ENCODE data around the gene OGFOD1.

OGFOD1 gene

DNA sequence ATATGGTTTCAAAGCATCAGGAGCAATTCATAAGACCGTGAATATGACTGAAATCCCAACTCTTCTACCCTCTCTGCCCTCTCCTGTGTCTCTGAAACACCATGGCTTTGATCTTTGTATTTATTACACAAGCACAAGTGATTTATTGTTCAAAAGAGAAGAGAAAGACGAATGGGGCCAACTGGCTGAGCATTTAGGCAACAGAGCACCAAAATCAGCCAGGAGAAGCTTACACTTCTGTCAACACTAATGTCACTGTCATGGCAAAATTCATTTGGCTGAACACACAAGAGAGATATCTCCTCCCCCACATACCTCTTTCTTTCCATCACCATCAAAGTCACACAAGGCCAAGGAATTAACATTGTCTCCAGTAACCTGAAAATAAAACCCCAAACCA, 59.2 kb downstream of the OGFOD1 start:
- H3K4me3 ChIP-seq (replicated peaks; ENCODE audit: low read depth, low read length) = no peak overlapping the region
- no peak for DNase-seq (ENCODE audit: extremely low read depth, low read depth)
- TF ChIP-seq, protein P1, sequence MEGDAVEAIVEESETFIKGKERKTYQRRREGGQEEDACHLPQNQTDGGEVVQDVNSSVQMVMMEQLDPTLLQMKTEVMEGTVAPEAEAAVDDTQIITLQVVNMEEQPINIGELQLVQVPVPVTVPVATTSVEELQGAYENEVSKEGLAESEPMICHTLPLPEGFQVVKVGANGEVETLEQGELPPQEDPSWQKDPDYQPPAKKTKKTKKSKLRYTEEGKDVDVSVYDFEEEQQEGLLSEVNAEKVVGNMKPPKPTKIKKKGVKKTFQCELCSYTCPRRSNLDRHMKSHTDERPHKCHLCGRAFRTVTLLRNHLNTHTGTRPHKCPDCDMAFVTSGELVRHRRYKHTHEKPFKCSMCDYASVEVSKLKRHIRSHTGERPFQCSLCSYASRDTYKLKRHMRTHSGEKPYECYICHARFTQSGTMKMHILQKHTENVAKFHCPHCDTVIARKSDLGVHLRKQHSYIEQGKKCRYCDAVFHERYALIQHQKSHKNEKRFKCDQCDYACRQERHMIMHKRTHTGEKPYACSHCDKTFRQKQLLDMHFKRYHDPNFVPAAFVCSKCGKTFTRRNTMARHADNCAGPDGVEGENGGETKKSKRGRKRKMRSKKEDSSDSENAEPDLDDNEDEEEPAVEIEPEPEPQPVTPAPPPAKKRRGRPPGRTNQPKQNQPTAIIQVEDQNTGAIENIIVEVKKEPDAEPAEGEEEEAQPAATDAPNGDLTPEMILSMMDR (IDR thresholded peaks at IDR 0.05; ENCODE audit: low read depth, low read length, missing control alignments) = no peak

DNA sequence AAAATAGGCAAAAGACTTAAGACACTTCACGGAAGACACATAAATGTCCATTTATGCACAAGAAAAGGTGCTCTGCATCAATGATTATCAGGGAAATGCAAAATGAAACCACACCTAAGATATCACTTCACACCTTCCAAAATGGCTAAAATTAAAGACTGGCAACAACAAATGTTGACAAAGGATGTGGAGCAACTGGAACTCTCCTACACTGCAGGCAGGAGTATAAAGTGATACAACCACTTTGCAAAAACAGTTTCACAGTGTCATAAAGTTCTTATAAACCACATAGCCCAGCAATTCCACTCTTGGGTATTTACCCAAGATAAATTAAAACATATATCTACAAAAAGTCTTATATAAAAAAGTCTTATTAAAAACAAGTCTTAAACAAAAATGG, 60.7 kb downstream of the OGFOD1 start:
- no peak for DNase-seq (ENCODE audit: extremely low read depth, low read depth)

DNA sequence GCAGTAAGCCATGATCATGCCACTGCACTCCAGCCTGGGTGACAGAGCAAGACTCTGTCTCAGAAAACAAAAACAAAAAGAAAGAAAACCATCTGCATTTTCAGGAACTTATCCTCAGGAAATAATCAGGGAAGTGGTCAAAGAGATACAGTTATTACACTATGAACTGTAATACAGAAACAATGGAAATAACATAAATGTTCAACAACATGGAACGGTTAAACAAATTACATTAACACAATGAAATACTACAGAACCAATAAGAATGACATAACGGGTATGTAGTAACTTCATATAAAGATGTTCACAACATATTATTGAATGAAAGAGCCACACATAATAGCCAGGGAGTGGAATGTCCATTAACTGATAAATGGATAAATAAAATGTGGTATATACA, 61.7 kb downstream of the OGFOD1 start:
- DNase-seq (ENCODE audit: extremely low read depth, low read depth) = no peak
- TF ChIP-seq, protein P1 (IDR thresholded peaks at IDR 0.05; ENCODE audit: low read depth, low read length, missing control alignments) = no peak
- H3K4me3 ChIP-seq (replicated peaks; ENCODE audit: low read depth, low read length) = no peak overlapping the region

More for the DNA sequence above, 60.7 kb downstream of the OGFOD1 start:
- TF ChIP-seq, protein P1 (IDR thresholded peaks at IDR 0.05; ENCODE audit: low read depth, low read length, missing control alignments) = no peak
- H3K4me3 ChIP-seq (replicated peaks; ENCODE audit: low read depth, low read length) = no peak overlapping the region

DNA sequence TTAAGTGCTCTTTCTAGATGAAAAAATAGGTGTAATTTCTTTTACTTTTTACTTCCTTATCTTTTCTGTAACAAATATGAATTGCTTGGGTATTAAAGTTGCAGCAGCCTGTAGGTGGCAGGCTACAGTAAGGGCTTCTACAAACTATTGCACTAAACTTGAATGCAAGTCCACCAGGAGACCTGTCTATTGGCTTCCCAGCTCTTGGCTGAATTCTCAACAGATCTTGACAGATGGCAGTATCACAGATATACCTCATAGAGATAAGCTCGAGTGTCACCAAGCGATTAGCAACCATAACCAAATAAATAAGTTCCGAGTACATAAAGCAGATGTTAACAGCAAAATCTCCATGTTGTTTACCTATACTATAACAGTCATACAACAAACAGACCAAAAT, 62.6 kb downstream of the OGFOD1 start:
- no peak for DNase-seq (ENCODE audit: extremely low read depth, low read depth)
- no peak overlapping the region for H3K4me3 ChIP-seq (replicated peaks; ENCODE audit: low read depth, low read length)
- TF ChIP-seq, protein P1 (IDR thresholded peaks at IDR 0.05; ENCODE audit: low read depth, low read length, missing control alignments) = peak; percentile 66

DNA sequence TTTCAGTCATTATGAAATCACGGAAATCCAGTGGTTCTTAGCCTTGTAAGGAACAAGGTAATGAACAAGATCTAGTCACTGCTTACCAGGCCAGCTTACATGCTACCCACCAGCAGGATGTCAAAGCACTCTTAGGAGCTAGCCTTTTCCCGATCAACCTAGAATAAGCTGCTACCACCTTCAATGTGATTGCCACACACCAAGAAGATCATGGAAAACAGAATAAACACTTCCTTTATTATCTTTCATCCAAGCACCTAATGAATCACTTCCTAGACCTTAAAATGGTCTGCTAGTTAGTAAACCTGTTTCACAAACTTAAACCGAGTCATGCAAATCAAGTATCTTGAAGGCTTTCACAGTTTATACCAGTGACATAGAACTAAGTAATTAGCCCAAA, 63.5 kb downstream of the OGFOD1 start:
- TF ChIP-seq, protein P1 (IDR thresholded peaks at IDR 0.05; ENCODE audit: low read depth, low read length, missing control alignments) = no peak
- DNase-seq (ENCODE audit: extremely low read depth, low read depth) = no peak
- H3K4me3 ChIP-seq (replicated peaks; ENCODE audit: low read depth, low read length) = no peak overlapping the region

DNA sequence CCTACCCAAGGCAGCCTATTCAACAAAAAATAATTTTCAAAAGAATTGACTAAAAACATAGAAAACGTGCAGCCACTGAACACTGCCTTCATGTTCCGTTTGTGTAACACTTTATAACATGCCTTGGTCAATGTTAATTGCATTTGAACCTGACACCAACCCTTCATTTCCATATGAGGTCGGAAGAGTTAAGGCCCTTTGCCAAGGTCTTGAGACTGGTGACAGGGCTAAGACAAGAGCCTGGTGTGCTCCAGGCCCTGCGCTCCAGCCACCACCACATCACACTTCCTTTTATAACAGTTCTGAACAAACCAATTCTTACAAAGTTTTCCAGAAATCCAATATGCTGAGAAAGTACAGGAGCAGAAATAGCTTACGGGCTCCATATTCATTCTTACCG, 64.3 kb downstream of the OGFOD1 start:
- H3K4me3 ChIP-seq (replicated peaks; ENCODE audit: low read depth, low read length) = no peak overlapping the region
- no peak for DNase-seq (ENCODE audit: extremely low read depth, low read depth)
- TF ChIP-seq, protein P1 (IDR thresholded peaks at IDR 0.05; ENCODE audit: low read depth, low read length, missing control alignments) = no peak

DNA sequence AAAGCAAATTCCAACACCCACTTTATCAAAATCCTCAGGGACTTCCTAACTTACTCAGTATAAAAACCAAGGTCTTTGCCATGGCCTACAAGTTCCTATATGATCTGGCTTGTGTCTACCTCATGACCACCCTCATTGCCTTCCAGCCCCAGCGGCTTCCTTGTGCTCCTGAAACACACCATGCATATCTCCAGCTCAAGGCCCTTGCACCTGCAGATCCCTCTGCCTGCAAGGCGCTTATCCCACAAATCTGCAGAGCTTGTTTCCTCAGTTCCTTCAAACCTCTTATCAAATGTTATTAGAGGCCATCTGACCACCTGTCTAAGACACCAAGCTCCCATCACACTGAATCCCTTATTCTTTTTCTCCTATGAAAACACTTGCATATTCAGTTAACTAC, 65.9 kb downstream of the OGFOD1 start:
- DNase-seq (ENCODE audit: extremely low read depth, low read depth) = no peak
- no peak overlapping the region for H3K4me3 ChIP-seq (replicated peaks; ENCODE audit: low read depth, low read length)
- TF ChIP-seq, protein P1 (IDR thresholded peaks at IDR 0.05; ENCODE audit: low read depth, low read length, missing control alignments) = no peak
